ENCODE measurements around the gene FREM1.
A peak's percentile ranks its signal among the peaks of the same experiment; 100 is the strongest.

Gene FREM1

DNA sequence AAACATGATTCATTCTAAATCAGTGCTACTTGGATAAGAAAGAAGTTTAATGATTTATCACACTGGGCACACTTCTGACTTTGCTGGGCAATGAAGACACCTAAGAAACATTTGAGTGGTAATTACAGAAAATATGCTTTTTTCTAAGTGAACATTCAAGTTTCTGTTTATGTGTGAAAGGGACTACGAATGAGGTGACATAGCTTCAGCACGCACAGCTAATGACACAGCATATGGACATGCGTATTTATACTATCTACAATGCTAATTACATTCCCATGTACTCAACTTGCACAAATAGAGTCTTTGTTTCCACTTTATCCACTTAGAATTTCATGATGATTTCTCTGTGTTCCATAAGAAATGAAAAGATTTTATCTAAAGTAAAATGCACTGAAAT is 40.6 kb downstream of the FREM1 start:
- DNase-seq = no peak

DNA sequence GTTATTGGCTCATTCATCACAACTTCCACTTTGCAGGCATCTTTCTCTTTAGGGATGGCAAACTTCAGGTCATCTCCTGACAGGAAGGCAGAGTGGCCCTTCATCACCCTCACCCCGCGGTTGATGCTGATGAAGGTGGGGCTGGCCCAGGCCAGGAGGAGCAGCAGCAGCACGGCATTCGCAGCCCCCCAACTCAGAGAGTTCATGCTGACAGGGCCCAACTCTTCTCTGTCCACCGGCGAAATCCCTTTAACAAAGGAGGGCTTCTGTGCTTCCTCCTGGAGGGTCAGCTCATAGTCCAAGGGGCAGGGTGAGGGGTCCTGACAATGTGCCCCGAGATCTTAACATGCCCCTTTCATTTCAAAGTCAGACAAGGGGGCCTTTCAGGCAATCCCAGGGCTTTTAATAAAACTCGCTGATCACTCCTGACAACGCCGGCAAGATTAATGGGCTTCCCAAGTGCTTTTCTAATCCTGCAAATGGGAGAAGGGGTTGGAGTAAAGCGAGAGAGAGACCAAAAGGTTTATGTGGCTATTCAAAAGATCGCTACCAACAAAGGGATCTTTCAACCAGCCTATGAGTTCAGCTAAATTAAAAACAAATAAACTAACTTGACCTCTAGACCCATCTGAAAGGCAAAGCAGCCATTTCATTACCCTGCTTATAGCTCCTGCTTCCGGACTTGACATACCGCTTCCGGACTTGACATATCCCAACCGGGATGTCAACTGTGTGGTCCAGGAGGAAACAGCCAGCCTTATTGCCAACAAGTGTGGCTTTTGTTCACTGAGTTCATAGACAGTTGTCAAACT is 41.2 kb downstream of the FREM1 start:
- no peak for DNase-seq

DNA sequence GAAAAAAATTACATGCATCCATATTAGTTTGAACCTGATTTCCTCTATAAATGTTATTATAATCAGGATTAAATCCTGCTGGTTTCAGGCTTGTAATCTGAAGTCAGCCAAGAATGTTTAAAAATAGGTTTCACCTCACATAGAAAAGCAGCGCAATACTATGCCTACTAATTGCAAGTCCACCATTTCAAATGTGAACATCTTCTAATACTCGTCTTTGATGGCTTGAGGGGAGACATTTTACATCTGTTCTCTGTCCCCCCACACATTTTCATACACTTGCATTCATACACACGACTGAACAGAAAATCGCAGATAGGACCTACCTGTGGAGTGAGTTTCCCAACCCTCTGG is 41.8 kb downstream of the FREM1 start:
- no peak for DNase-seq

DNA sequence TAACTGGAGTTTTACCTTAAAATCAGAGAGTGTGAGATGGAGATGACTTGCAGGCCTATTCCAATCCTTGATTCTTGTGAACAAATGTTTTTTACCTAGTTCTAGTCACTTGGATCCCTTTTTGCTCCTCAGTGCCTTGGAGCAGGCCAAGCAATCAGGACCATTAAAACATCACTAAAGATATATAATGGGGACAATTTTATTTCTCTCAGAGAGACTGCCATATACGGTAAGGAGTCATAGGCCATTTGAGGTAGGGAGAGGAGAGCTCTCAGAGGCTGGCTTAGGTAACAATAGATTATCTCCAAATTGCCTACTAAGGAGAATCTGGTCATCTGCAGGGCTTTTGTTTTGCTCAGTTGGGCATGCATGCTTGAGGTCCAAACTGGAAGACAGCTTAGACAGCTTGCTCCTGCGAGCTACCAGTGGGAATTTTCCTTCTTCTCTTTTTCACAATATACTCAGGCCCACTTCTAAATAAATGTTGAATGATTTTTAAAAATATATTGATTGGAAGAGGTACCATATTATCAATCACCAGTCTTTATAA is 44.0 kb downstream of the FREM1 start:
- DNase-seq = no peak

DNA sequence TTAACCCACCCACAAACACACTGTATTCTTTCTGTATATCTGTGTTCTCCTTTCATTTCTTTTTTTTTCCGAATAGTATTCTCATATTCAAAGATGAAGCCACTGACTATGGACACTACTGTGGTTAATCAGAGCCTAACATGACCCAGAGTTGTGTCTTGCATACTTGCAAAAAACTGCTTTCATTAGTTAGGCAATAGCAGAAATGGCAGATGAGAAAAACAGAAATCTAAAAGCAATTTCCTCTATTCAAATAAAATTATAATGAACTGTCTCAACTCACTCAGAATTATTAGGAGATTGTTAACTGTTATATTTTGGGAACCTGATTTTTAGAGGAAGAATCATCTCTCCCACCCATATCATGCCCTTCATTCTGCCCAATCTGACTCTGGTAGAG is 45.9 kb downstream of the FREM1 start:
- DNase-seq = no peak

DNA sequence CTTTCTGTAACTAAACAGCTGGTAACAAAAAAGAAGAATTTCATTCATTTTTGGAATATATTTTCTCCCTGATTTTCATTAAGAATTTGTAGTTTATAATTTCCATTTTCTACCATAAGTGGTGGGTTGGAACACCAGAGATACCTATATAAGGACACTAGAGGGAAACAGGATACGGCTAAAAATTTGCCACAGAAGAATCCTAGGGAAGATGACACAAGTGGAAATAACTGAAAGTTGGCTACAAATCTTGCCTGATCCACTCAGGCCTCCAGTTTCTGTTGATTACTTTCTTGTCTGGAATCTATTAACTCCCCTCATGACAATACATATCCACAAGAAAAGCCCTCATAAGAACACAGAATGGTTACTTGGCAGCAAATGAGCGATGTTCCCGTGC is 46.8 kb downstream of the FREM1 start:
- no peak for DNase-seq

DNA sequence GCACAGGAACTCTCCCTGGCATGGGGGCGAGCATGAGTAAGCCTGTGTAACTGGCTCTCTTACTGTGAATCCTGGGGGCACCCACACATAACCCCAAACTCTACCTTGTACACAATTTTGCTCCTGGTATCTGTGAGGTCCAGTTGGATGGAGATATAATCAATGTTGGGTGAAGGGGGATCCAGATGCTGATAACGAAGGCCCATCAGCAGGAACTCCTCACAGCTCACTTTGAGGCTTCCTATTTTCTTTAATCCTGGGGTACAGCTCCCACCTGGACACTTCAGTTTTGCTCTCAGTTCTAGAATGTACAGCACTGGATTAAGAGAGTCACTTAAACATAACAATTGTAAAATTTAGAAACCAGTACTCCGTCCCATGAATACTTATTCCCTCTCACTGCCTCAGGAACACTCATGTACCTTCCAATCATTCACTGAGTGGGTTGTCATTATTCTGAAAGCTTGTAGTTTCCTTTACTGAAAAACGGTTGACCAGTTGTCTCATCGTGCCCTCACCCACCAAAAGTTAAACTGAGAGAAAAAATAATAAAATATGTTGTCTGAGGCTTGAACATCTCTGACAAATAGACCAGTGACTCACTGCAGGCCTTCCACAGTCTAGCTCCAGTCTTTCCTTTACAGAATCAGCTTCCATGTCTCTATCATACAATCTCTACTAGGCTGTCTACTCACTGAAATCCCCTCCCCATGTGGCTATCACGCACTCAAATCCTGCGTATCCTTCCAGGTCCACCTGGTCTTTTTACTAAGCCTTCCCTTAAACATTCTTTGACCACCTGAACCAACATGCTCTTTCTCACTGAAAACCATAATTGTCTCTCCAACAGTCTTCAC is 52.6 kb downstream of the FREM1 start:
- DNase-seq = no peak

DNA sequence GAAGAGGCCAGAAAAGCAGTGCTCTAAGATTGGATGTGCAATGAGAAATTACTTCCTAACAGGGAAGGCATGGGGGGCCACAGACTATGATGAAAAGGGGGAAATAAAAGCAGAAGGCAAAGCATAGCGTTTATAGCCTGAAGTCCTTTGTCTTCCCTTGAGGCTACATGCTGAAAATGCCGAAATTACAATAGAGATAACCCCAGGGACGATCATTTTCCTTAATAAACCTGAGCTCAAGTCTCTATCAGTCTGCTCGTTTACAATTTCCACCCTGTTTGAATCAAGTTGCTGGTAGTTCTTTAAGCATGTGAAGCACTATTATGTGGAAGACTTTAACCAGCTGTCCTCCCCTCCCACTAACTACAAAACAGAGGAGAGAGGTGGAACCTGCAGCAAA is 60.4 kb downstream of the FREM1 start:
- no peak for DNase-seq

DNA sequence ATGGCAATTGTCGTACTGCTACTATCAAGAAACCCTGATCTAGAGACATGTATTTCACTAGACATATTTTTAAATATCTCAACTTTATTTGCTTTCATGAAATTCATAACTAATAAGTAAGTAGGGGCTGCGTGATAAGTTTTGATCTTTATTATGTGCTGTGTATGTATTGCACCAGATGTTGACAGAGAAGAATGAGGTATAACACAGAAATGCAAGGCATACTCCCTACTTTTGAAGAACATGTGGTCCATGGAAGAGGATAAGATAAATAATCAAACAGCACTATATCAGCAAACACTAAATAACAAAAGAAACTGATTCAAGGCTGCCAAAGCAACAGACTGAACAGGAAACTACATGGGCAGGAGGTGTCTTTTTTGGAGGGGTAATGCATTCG is 60.9 kb downstream of the FREM1 start:
- no peak for DNase-seq

DNA sequence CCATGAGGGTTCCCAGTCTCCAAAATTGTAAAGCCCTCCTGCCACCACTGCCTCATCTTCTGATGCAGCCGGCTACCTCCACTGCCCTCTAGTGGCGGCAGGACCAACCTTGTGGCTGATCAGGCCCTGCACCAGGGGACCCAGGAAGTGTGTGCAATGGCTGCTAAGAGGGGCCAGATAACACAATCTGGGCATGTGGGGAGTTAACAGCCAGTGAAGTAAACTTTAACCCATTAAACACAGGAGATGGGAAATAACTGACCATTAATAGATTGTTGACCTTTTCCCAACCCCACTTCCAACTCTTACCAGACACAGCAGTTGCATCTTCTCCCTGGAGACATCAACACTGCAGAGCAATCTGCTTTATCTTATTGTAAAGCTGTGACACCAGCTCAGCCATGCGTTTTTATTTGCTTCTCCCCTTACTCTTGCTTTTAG is 63.3 kb downstream of the FREM1 start:
- peak; percentile 45 for DNase-seq

DNA sequence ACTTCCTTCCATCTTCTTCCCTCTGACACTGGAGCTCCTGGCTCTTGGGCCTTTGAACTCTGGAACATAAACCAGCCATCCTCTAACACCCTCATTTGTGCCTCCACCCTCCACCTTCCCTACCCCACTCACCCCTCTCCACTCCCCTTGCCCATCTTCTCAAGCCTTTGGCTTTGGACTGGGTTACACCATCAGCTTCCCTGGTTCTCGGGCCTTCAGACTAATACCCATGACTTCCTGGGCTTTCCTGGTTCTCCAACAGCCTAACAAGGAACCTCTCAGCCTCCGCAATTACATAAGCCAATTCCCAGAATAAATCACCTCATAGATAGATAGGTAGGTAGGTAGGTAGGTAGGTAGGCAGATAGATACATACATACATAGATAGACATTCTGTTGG is 67.1 kb downstream of the FREM1 start:
- no peak for DNase-seq

DNA sequence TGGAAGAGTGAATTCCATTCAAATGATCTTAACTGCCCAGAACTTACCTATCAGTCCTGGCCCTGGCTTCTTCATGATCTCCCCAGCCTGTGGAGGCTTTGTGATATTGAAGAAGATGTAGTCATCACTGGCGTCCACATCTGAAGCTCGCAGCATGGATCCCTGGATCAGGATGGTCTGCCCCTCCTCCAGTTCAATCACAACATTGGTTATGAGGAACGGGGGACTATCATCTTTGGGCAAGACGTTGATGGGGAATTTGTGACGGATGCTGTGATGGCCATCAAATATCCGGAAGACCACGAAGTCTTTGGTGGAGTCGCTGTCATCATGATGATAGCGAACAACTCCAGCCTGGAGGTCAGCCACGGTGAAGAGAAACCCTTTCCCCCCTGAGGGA is 68.0 kb downstream of the FREM1 start:
- no peak for DNase-seq

DNA sequence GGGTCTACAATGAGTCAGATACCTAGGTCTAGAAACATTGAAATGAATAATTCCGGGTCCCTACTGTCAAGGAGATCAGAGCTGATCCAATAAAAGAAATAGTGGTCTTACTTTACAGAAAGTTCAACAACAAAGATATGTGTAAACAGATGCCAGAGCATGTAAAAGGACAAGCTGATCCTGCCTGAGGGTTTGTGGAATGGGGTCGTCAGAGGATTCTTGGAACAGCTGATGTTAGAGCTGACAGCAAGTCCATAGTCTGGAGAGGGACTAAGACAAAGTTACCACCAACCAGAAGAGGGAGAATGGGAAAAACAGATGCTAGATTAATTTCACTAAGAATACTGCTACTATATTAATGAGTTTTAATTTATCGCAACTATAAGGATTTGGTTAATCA is 71.5 kb downstream of the FREM1 start:
- no peak for DNase-seq

DNA sequence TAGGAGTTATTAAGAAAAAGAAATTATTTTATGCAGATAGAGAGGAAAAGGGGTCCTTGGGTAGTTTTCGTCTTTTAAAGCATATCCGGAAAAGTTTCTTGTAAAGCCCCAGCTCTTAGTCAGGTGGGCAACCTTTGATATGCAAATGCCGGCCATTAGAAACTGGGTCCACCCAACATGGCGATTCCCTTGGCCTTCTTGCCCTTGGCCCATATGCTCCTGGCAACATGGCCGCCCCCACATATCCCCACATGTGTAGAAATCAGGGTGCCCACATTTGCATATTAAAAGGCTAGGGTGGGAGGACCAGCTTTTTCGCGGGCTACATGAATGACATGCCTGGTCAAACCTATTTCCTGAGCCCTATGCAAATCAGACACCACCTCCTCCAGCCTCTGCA is 73.3 kb downstream of the FREM1 start:
- DNase-seq = no peak

DNA sequence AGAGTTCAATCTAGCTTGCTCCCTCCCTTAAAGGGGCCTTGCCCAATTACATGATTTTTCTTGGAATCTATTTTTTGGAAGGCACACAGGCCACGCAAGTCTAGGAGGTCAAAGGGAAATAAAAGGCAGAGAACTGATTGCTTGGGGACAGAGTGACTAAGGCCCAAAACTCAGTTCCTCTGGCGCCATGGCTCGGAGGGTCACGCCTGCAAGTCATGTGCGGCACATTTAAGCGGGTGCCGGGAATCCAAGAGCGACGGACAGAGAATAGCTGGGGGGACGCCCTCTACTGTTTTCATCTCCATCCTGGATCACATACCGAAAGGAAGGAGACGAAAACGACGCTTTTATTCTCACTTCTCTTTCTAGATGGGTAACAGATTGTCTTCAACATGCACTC is 78.6 kb downstream of the FREM1 start:
- no peak for DNase-seq

DNA sequence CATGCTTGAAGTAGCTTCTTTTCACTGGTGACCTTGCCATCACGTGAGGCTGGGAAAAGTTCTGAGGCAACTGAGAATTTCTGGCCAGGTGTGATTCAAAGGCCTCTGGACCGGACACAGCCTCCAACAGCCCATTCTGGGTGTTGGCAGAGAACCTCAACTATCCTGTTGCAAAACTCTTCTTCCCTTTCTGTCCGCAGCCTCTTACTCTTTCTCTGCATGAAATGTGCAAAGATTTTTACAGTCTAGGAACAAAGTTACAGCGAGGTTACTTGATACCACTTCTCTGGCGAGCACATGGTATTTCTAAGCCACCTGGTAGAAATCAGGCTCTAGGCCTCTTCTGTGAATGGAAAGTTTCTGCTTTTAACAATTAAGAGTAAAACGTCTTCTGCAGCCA is 79.2 kb downstream of the FREM1 start:
- DNase-seq = no peak

DNA sequence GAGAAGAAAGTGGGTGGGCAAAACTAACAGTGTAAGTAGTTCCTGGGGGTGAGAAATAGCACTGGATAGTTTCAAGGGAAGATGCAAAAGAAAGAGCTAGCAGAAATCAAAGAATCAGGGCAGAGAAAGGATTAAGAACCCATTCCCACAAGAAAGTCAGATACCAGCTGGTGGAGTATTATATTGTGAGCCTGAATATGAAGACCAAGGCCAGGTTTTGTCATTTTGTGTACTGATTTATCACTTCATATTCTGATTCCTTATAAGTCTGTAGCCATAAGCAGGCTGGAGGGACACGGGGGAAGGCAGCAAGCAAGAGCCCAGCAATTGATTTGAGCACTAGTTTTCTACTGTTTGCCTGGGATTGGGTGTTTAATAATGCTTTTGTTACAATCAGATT is 80.2 kb downstream of the FREM1 start:
- no peak for DNase-seq

DNA sequence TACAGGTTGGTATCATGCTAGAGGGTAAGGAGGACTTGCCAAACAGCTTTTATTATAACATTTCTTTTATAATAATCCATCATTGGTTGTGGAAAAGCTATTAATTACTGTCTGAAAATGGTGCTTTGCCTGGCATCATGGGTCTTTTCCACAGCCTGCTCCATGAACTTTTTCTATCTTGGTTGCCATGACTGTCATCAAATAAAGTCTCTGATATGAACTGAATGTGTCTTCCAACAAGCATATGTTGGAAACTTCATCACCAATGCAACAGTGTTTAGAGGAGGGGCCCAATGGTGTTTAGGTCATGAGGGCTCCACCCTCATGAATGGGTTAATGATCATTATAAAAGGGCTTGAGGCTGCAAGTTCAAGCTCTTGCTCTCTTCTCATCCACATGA is 81.0 kb downstream of the FREM1 start:
- DNase-seq = no peak

DNA sequence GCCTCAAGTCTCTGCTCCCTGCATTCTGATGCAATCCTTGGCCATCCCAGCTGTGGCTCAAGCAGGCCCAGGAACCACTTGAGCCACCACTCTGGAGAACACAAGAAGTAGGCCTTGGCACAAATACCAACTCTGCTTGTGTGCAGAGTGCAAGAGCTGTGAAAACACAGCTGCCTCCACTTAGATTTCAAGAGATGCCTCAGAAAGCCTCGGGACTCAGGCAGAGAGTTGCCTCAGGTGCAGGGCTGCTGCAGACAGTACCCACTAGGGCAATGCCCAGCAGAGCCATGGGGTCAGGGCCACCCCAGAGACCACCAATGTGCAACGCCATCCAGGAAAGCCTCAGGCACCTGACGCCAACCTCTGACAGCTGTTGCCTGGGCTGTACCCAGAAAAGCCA is 82.4 kb downstream of the FREM1 start:
- no peak for DNase-seq

DNA sequence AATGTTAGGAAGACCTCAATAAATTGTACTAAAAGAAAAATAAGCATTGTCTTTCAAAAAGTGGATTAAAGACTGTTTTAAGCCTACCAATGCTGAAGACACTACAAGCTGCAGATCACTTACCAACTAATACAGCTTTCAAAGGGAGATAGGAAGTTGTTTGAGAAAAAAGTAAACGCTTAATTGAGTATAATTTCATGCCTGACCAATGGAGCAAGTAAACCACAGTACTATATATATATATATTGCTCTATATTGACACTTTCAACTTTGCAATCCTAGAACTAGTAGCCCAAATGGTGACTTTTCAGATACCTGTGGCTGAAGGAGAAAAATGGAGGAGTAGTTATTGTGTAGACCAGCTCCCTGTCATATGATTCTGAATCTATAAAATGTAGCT is 85.7 kb downstream of the FREM1 start:
- no peak for DNase-seq

DNA sequence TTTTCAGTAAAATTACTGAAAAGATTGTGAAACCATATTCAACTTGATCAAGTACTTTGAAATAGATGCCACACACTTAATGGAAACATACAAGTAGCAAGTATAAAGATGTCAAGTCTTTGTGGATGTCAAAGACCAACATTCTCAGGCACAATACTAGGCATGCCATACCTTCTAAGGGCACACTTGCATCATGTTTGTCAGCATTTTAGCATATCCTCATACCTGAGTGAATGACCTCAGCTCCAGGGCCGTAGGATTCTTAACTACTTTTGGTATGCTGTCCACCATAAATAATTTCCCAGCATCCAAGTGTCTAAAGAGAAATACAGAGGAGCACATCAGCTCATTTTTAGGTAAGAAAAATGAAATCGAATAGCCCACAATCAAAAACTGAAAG is 86.4 kb downstream of the FREM1 start:
- no peak for DNase-seq

DNA sequence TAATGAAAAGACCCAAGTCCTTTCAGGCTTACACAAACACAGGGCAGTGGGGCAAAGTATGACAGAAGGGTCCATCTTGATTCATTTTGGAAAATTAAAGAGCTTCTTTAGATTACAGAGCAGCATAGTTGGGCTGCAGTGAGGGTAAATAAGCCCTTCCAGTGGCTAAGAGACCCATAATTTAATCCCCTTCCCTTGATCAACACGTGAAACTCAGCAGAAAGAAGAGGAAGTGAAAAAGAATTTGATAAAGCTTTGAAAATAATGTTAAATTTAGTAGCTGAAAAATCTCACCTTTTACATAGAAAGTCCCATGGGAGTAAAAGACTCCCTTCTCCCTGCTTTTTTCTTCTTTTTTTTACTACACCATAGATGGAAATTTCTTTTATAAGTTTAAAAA is 87.6 kb downstream of the FREM1 start:
- DNase-seq = no peak

DNA sequence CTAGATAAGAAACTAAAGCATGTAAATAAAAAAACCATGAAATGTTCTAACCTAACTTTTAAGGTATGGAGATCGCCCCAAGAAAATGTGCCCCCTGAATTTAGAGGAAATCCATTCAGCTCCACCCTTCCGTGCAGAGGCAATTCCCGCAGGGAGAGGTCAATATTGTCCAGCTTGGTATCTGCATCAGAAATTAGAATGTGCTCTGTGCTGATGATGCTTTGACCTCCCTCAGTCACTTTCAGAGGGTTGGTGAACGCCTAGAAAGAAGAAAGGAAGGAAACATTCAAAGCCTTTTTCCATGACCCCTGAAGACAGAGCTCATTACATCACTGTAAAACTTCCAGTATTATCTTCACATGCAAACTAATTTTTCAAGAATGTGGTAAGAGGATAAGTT is 91.0 kb downstream of the FREM1 start:
- no peak for DNase-seq

DNA sequence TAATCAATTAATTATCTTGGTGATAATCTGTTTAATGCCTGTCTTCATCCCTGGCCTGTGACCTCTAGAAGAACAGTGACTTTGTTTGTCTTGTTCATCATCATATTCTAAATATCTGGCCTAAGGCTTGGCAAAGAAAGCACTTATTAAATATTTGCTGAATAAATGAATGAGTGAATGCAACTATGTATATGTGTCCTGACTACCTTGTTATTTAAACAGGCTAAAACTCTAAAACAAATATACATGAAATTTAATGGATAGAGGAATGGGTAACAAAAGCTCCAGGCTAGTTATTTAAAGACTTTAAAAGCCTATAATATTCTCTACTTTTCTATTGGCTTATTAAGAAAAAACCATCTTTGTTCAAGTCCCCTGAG is 96.0 kb downstream of the FREM1 start:
- no peak for DNase-seq

Data from DMS 273 treated with DMSO at 0.1 percent for 48 hours (cell line).